ENCODE results near the gene TCF4. TPM values are rescaled to one million over a fixed set of nuclear protein-coding genes. Genes with fewer than 3 reads are reported as not detected.

Gene TCF4
- polyA plus RNA-seq, 1 experiment = 47.3 TPM

GRCh38 chr18:55529581-55529980, 58.4 kb downstream of the TCF4 start:
- no peak for DNase-seq (ENCODE audit: low read depth, low spot score)
- H3K27me3 ChIP-seq (ENCODE audit: control insufficient read depth, insufficient read depth, low read length) = no peaks in the 10 kb centered on the region
- no peaks in the 10 kb centered on the region for H3K9me3 ChIP-seq (ENCODE audit: control insufficient read depth, insufficient read depth, low read length)
- ChIA-PET CTCF (no interaction called here), POLR2A (no interaction called here)
- TF ChIP-seq CTCF (IDR thresholded peaks at IDR 0.05; ENCODE audit: low read depth, low read length) = no peak
- no peak overlapping the region for H3K27ac ChIP-seq (ENCODE audit: low read depth, low read length)
- no peak overlapping the region for H3K4me3 ChIP-seq (ENCODE audit: low read depth, low read length)

GRCh38 chr18:55525845-55526244, 62.1 kb downstream of the TCF4 start:
- ChIA-PET POLR2A (no interaction called here), CTCF (no interaction called here)
- no peaks in the 10 kb centered on the region for H3K27me3 ChIP-seq (ENCODE audit: control insufficient read depth, insufficient read depth, low read length)
- no peak overlapping the region for H3K4me3 ChIP-seq (ENCODE audit: low read depth, low read length)
- H3K27ac ChIP-seq (ENCODE audit: low read depth, low read length) = no peak overlapping the region
- DNase-seq (ENCODE audit: low read depth, low spot score) = no peak
- TF ChIP-seq CTCF (IDR thresholded peaks at IDR 0.05; ENCODE audit: low read depth, low read length) = no peak
- no peaks in the 10 kb centered on the region for H3K9me3 ChIP-seq (ENCODE audit: control insufficient read depth, insufficient read depth, low read length)

GRCh38 chr18:55524353-55525073, 63.5 kb downstream of the TCF4 start:
- no peak for TF ChIP-seq CTCF (IDR thresholded peaks at IDR 0.05; ENCODE audit: low read depth, low read length)
- Histone ChIP-seq H3K27me3 (ENCODE audit: control insufficient read depth, insufficient read depth, low read length) (no peaks in the 10 kb centered on the region), H3K4me3 (ENCODE audit: low read depth, low read length) (no peak overlapping the region), H3K27ac (ENCODE audit: low read depth, low read length) (no peak overlapping the region), H3K9me3 (ENCODE audit: control insufficient read depth, insufficient read depth, low read length) (no peaks in the 10 kb centered on the region)
- DNase-seq (ENCODE audit: low read depth, low spot score) = no peak
- POLR2A ChIA-PET = no interaction called here
- CTCF ChIA-PET = no interaction called here

GRCh38 chr18:55523001-55523400, 65.0 kb downstream of the TCF4 start:
- ChIA-PET CTCF (interaction anchor here (1.0 kb wide), 1 partner anchor 34 kb away, joined by 3 read pairs; no protein-coding TSS in a partner anchor), POLR2A (no interaction called here)
- DNase-seq (ENCODE audit: low read depth, low spot score) = no peak
- H3K27me3 ChIP-seq (ENCODE audit: control insufficient read depth, insufficient read depth, low read length) = no peaks in the 10 kb centered on the region
- H3K27ac ChIP-seq (ENCODE audit: low read depth, low read length) = no peak overlapping the region
- H3K4me3 ChIP-seq (ENCODE audit: low read depth, low read length) = no peak overlapping the region
- no peak for TF ChIP-seq CTCF (IDR thresholded peaks at IDR 0.05; ENCODE audit: low read depth, low read length)
- H3K9me3 ChIP-seq (ENCODE audit: control insufficient read depth, insufficient read depth, low read length) = no peaks in the 10 kb centered on the region

GRCh38 chr18:55522011-55522410, 66.0 kb downstream of the TCF4 start:
- TF ChIP-seq CTCF (IDR thresholded peaks at IDR 0.05; ENCODE audit: low read depth, low read length) = peak; percentile 40; the same call in 1 of the 2 replicates
- Histone ChIP-seq H3K9me3 (ENCODE audit: control insufficient read depth, insufficient read depth, low read length) (peaks cover 3% of the 10 kb centered on the region; the same call in 1 of the 2 replicates), H3K27me3 (ENCODE audit: control insufficient read depth, insufficient read depth, low read length) (no peaks in the 10 kb centered on the region), H3K4me3 (ENCODE audit: low read depth, low read length) (no peak overlapping the region), H3K27ac (ENCODE audit: low read depth, low read length) (no peak overlapping the region)
- ChIA-PET POLR2A (no interaction called here), CTCF (interaction anchor here (0.6 to 1.2 kb wide), 3 partner anchors 11 to 47 kb away, joined by 3 to 5 read pairs (median 3); no protein-coding TSS in a partner anchor)
- DNase-seq (ENCODE audit: low read depth, low spot score) = no peak

Data from AG04450 (cell line).